GM21825 (cell line): ENCODE measurements around the gene SLC52A1.

Experiments
- ATAC-seq: cut with Tn5 transposase; IDR thresholded peaks from one replicate; pipeline ENCODE4 v1.9.1; 2021; ENCODE audit warnings: mild to moderate bottlenecking, moderate library complexity; ENCODE audit not compliant: unreplicated experiment

SLC52A1 gene

DNA sequence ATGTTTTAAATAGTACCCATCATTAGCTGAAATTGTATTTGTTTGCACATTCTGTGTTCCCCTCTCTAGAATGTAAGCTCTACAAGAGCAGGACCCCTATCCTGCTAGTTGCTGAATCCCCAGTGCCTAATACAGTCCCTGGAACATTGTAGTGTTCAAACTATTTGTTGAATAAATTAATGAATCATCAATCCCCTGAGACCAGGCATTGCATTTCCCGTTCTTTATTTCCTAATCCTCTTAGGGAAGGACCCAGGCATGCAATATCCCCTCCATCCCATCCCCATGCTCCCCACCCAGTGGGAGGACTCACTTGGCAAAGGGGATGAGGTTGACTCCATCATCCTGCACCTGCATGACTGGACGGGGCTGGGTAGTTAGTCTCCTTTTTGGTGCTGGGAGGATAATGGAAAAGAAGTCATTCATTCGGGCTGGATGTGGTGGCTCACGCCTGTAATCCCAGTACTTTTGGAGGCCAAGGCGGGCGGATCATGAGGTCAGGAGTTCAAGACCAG lies 41.1 kb downstream of the SLC52A1 start:
- no peak for ATAC-seq

DNA sequence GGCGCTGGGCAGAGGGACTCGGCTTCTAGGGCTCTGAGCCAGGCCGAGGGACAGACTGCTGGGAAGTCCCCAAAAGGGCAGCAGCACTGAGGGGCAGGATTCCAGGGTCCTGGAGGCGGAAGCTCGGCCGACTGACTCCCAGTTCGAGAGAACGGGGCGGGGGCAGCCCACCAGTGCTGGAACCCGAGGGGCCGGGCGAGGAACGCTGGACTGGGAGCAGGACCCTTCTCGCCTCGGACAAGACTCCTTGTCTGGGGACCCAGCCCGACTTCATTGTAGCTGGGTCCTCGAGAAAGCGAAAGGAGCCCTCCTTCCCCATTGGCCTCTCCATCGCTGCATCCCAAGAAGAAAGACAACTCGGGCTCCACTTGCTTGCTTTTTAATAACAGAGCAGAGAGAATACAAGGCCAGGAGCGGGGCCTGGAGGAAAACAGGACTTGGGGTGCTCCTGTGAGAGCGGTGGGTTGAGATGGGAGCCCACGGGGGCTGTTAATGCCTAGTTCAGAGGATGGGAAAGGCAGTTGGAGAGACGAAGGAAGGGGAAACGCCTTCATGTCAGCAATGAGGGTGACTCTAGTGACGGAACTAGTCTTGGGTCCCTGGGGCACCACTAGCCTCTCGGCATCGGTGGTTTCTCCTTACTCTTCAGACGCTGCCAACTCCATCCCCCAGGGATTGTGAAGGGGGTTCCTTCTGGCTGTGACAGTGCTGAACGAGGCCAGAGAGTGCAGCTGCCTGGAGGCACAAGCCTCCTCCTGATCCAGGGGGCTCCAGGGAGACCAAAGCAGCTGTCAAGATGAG lies 47.3 kb downstream of the SLC52A1 start:
- ATAC-seq = no peak

GRCh38 chr17:4986951-4987766 lies 48.1 kb downstream of the SLC52A1 start, which contains the start of gene CAMTA2:
CAMTA2 (minus strand) TSS chr17:4987675; CDS start chr17:4986222, 1,453 bp downstream.
- peak; percentile 61 for ATAC-seq

DNA sequence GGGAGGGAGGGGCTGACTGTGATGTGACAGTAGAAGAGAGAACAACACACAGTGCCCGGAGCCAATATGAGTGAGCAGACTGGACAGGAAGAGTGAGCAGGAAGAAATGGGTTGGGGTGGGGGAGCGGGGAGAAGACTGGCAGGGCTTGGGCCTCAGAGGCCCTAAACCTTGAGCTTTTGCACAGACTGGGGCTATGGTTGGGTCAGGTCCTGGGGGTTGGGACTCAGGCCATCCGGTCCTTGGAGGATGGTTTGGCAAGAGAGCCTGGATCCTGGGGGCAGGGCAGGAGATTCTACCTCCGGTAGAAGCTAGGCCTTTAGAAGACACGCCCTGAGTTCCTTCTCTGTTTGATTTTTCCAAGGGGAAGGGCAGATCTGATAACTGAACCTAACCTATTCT lies 48.8 kb downstream of the SLC52A1 start:
- no peak for ATAC-seq
